K562 (cell line): ENCODE measurements around the gene TTC28. TPM values are rescaled to one million over a fixed set of nuclear protein-coding genes. Genes with fewer than 3 reads are reported as not detected.

Source experiments
- ATAC-seq: fragments of 200-7000 bp; cut with Tn5 transposase; 3 replicates; pipeline ENCODE4 v1.9.1; 2020; ENCODE audit warnings: moderate library complexity
- BruUV-seq: library from RNA; stranded (reverse); fragments of 400-500 nt; replicated peaks from 2 replicates; lab custom pipeline; 2021; lab: Mats Ljungman, UMichigan
- CTCF ChIA-PET: fragments of 300-600 bp; formaldehyde crosslinking; extraction: SDS; loops from one replicate; lab custom pipeline; 2021; ENCODE audit warnings: low intra/inter-chr PET ratio; lab: Yijun Ruan, JAX
- POLR2A ChIA-PET: fragments of 300-600, 350-650 bp; sonication (Branson Sonifier 250); formaldehyde crosslinking; extraction: SDS; loops from one replicate; lab custom pipeline; 2021; ENCODE audit warnings: antibody characterized with exemption, inconsistent platforms; lab: Yijun Ruan, JAX
- DNase-seq, 4 experiments: peaks; one replicate each; pipeline versions ENCODE4 v3.0.0 to v3.0.0-alpha.2; 2011 to 2018; ENCODE audit warnings: low spot score in 3 of 4, mixed read lengths in 3 of 4; ENCODE audit errors: extremely low read depth in 1 of 4
- FAIRE-seq: peaks from 2 replicates; lab custom pipeline; 2011; peaks lifted over from hg19 to GRCh38; lab: Jason Lieb, UNC
- H2AFZ ChIP-seq: 2 replicates; pipeline ENCODE4 v1.6.0; 2011; ENCODE audit warnings: low read depth, low read length, control low read depth, inconsistent platforms
- H3K27ac ChIP-seq: fragments of 200-600 bp; 3 replicates; pipeline ENCODE4 v1.8.0; 2011; ENCODE audit warnings: low read depth, mild to moderate bottlenecking, control low read depth, inconsistent platforms, low read length, moderate library complexity, mixed read lengths; ENCODE audit errors: extremely low read depth
- H3K27me3 ChIP-seq, 2 experiments: fragments of 300-600 bp in 1 of 2; 2 replicates in 1 of 2; 3 replicates in 1 of 2; pipeline versions ENCODE4 v1.6.0 to v1.8.0; 2011; ENCODE audit warnings: inconsistent platforms in 2 of 2, low read length in 2 of 2, mild to moderate bottlenecking in 1 of 2, mixed read lengths in 1 of 2, moderate library complexity in 1 of 2; ENCODE audit not compliant: control insufficient read depth in 2 of 2, insufficient read depth in 2 of 2
- H3K36me3 ChIP-seq: fragments of 300-600 bp; 3 replicates; pipeline ENCODE4 v1.8.0; 2011; ENCODE audit warnings: mild to moderate bottlenecking, low read length, inconsistent platforms; ENCODE audit not compliant: control insufficient read depth, insufficient read depth
- H3K4me1 ChIP-seq, 2 experiments: fragments of 200-600 bp in 1 of 2; replicated peaks in 1 of 2; 2 replicates in 1 of 2; 3 replicates in 1 of 2; pipeline versions ENCODE4 v1.5.1 to v1.8.0; 2011; ENCODE audit warnings: inconsistent platforms in 2 of 2, low read length in 2 of 2, mild to moderate bottlenecking in 1 of 2, mixed read lengths in 1 of 2, moderate library complexity in 1 of 2; ENCODE audit not compliant: control insufficient read depth in 2 of 2, insufficient read depth in 2 of 2
- H3K4me2 ChIP-seq: 2 replicates; pipeline ENCODE4 v1.6.1; 2011; ENCODE audit warnings: low read length, control low read depth, inconsistent platforms, mixed read lengths; ENCODE audit not compliant: insufficient read depth
- H3K4me3 ChIP-seq: fragments of 200-600 bp; sonication (generic), shearing (Covaris generic); 2 replicates; pipeline ENCODE4 v1.5.1; 2016; ENCODE audit warnings: control low read depth, inconsistent platforms
- H3K79me2 ChIP-seq: fragments of 200-600 bp; 3 replicates; pipeline ENCODE4 v1.8.0; 2011; ENCODE audit warnings: low read length, inconsistent platforms; ENCODE audit not compliant: control insufficient read depth, insufficient read depth
- H3K9ac ChIP-seq, 2 experiments: 2 replicates each; pipeline versions ENCODE4 v1.6.0 to v1.6.1; 2011; ENCODE audit warnings: low read depth in 2 of 2, low read length in 2 of 2, control low read depth in 1 of 2, inconsistent platforms in 1 of 2, mild to moderate bottlenecking in 1 of 2, mixed read lengths in 1 of 2; ENCODE audit not compliant: insufficient read depth in 1 of 2
- H3K9me1 ChIP-seq: one replicate; pipeline ENCODE4 v1.6.0; 2011; ENCODE audit warnings: inconsistent platforms, mild to moderate bottlenecking, low read length, moderate library complexity; ENCODE audit not compliant: control insufficient read depth, insufficient read depth
- H3K9me3 ChIP-seq: replicated peaks from 2 replicates; pipeline ENCODE4 v1.5.1; 2011; ENCODE audit warnings: low read depth, low read length, inconsistent platforms; ENCODE audit not compliant: control insufficient read depth, insufficient read depth
- H4K20me1 ChIP-seq: replicated peaks from 2 replicates; pipeline ENCODE4 v1.6.1; 2011; ENCODE audit warnings: low read length, inconsistent platforms, mixed read lengths; ENCODE audit not compliant: control insufficient read depth, insufficient read depth
- ARID4B ChIP-seq: sonication (generic); formaldehyde crosslinking; IDR thresholded peaks from 2 replicates; pipeline ENCODE4 v1.8.0; 2022; ENCODE audit warnings: mild to moderate bottlenecking, missing genetic modification reagents
- CEBPB ChIP-seq: fragments of 450-650 bp; IDR thresholded peaks from 2 replicates; pipeline ENCODE4 v1.6.1; 2016; ENCODE audit warnings: missing genetic modification characterization, missing compliant biosample characterization
- EP300 ChIP-seq: IDR thresholded peaks from 2 replicates; pipeline ENCODE4 v1.6.1; 2012; ENCODE audit warnings: low read length, improper control_type of control experiment
- GTF3C2 ChIP-seq: IDR thresholded peaks from 3 replicates; pipeline ENCODE4 v1.6.1; 2011; ENCODE audit warnings: borderline replicate concordance, mild to moderate bottlenecking, moderate library complexity; ENCODE audit not compliant: insufficient read length; ENCODE audit errors: extremely low read depth
- REST ChIP-seq, 2 experiments: fragments of 450-650 bp; formaldehyde crosslinking in 1 of 2; IDR thresholded peaks; 2 replicates each; pipeline versions ENCODE4 v1.4.0 to v1.6.1; 2014 to 2020; ENCODE audit warnings: mild to moderate bottlenecking in 2 of 2, borderline replicate concordance in 1 of 2, low read depth in 1 of 2
- in situ Hi-C: fragments of 300-500 bp; cut with MboI; formaldehyde crosslinking; loops from 4 replicates; pipeline ENCODE4 v1.15.0; 2018; ENCODE audit warnings: inconsistent platforms, mixed read lengths
- intact Hi-C: fragments of 100-400 bp; cut with micrococcal nuclease; formaldehyde crosslinking; loops from 2 replicates; pipeline ENCODE4 v1.14.2; 2022
- polyA plus RNA-seq, 8 experiments: library from polyadenylated mRNA; depleted of rRNA in 4 of 8; stranded (reverse) in 5 of 8; unstranded in 3 of 8; fragments of >200 nt; fragmentation: Nextera tagmentation in 2 of 8; fragmentation: Illumina TruSeq in 1 of 8; extraction: Ambion mirVana in 2 of 8; extraction: Trizol in 1 of 8; gene quantifications; 2 replicates each; pipeline versions ENCODE4 v1.2.1 to v1.2.3, GENCODE V29; 2011 to 2014; ENCODE audit warnings: inconsistent platforms in 1 of 8, missing spikeins in 1 of 8
- total RNA-seq, 7 experiments: library from RNA; depleted of rRNA in 6 of 7; stranded (reverse); fragments of >200 nt in 6 of 7; fragmentation: Illumina TruSeq in 2 of 7; extraction: Trizol in 2 of 7; gene quantifications; 2 replicates each; pipeline versions ENCODE4 v1.2.1 to v1.2.3, GENCODE V29; 2011 to 2021; ENCODE audit warnings: low replicate concordance in 1 of 7

TTC28 gene
- total and polyA plus RNA-seq, 9 of the 15 experiments (the other 6 are each of a cell fraction or from before 2014, with no cell fraction given), result 0.22 to 10.7 (median 3.1) TPM

GRCh38 chr22:28703436-28703835 lies 23.8 kb upstream of the TTC28 start:
- no peak for FAIRE-seq
- POLR2A ChIA-PET, result no interaction called here
- TF ChIP-seq ARID4B (CRISPR knock-in tag), result no peak
- no peak for TF ChIP-seq CEBPB (tag)
- TF ChIP-seq EP300, result no peak
- TF ChIP-seq REST (IDR thresholded peaks at IDR 0.05; ENCODE audit: borderline replicate concordance), result no peak
- no peak for TF ChIP-seq REST (CRISPR knock-in tag; IDR thresholded peaks at IDR 0.05; ENCODE audit: low read depth)
- no peak for TF ChIP-seq GTF3C2

More at GRCh38 chr22:28703436-28703835, 23.8 kb upstream of the TTC28 start:
- no peak overlapping the region for H2AFZ ChIP-seq
- DNase-seq (no peak), ATAC-seq (no peak)
- intact Hi-C loops, result no loop called here
- H3K9ac ChIP-seq, result no peak overlapping the region
- no peaks in the 10 kb centered on the region for H3K4me1 ChIP-seq
- CTCF ChIA-PET, result no interaction called here
- no peaks in the 10 kb centered on the region for H4K20me1 ChIP-seq
- no peaks in the 10 kb centered on the region for H3K27me3 ChIP-seq
- peaks cover 39% of the 10 kb centered on the region; the same call in 2 of the 3 replicates for H3K36me3 ChIP-seq
- in situ Hi-C loops, result no loop called here
- H3K9me1 ChIP-seq, result no peaks in the 10 kb centered on the region
- no peaks in the 10 kb centered on the region for H3K79me2 ChIP-seq
- H3K9me3 ChIP-seq, result no peaks in the 10 kb centered on the region
- H3K27ac ChIP-seq, result no peak overlapping the region
- no peak overlapping the region for H3K4me2 ChIP-seq
- no peak overlapping the region for H3K4me3 ChIP-seq
- BruUV-seq, result no TSS peak
